PC-3 (cell line): ENCODE measurements around the gene ANKRD45.

Experiments
- EZH2 ChIP-seq: fragments of 300-600 bp; sonication (generic); IDR thresholded peaks from one replicate; pipeline ENCODE4 v1.6.1; 2017; ENCODE audit warnings: antibody characterized with exemption, mild to moderate bottlenecking, low read length; ENCODE audit not compliant: unreplicated experiment
- EZH2phosphoT487 ChIP-seq: fragments of 300-600 bp; sonication (generic); IDR thresholded peaks from 2 replicates; pipeline ENCODE4 v1.6.1; 2018; ENCODE audit warnings: mild to moderate bottlenecking, antibody characterized with exemption, low read length, borderline replicate concordance
- TF ChIP-seq, protein P1 (sequence below): fragments of 300-600 bp; sonication (generic); conservative IDR thresholded peaks from 2 replicates; pipeline ENCODE4 v1.5.1; 2017; ENCODE audit warnings: antibody characterized with exemption, low read depth, mild to moderate bottlenecking, low read length

DNA sequence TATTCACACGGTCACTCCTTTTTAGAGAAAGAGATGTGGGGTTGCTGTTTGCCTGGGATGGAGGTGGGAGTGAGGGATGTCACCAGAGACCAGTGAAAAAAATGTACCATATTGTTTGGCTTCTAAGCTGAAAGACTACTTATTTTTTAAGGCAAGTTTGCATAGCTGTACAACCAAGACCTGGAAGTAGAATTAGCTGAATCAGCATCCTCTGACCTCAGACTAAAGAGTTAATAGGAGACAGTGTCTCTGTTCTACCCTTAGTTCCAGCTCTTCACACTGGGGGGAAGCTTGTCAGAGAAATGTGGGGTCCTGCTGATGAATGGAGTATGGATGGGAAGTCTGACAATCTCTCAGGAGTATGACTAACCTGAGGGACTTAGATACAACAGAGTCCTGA is 108.4 kb downstream of the ANKRD45 start:
- TF ChIP-seq, protein P1, sequence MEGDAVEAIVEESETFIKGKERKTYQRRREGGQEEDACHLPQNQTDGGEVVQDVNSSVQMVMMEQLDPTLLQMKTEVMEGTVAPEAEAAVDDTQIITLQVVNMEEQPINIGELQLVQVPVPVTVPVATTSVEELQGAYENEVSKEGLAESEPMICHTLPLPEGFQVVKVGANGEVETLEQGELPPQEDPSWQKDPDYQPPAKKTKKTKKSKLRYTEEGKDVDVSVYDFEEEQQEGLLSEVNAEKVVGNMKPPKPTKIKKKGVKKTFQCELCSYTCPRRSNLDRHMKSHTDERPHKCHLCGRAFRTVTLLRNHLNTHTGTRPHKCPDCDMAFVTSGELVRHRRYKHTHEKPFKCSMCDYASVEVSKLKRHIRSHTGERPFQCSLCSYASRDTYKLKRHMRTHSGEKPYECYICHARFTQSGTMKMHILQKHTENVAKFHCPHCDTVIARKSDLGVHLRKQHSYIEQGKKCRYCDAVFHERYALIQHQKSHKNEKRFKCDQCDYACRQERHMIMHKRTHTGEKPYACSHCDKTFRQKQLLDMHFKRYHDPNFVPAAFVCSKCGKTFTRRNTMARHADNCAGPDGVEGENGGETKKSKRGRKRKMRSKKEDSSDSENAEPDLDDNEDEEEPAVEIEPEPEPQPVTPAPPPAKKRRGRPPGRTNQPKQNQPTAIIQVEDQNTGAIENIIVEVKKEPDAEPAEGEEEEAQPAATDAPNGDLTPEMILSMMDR = no peak
- no peak for TF ChIP-seq EZH2phosphoT487
- no peak for TF ChIP-seq EZH2
